Sigmoid colon (tissue), 7 donors: Measurements from ENCODE around the gene FAM3B. TPM values are rescaled to one million over a fixed set of nuclear protein-coding genes. Genes with fewer than 3 reads are reported as not detected.

ENCODE experiments used
- DNase-seq: peaks from one replicate; pipeline ENCODE4 v3.0.0-alpha.2; 2019
- H3K27ac ChIP-seq, 4 donors: fragments of 200-600 bp; sonication (generic); one replicate each; pipeline ENCODE4 v1.5.1; 2016 to 2019; ENCODE audit warnings: mild to moderate bottlenecking in 1 of 4
- H3K27me3 ChIP-seq, 3 donors: fragments of 200-600 bp; sonication (generic); one replicate each; pipeline ENCODE4 v1.5.1; 2019; ENCODE audit warnings: mild to moderate bottlenecking in 1 of 3
- H3K36me3 ChIP-seq, 4 donors: fragments of 200-600 bp; sonication (generic); one replicate each; pipeline ENCODE4 v1.5.1; 2016 to 2019
- H3K4me1 ChIP-seq, 4 donors: fragments of 200-600 bp; sonication (generic); one replicate each; pipeline ENCODE4 v1.5.1; 2017 to 2019
- H3K4me3 ChIP-seq, 4 donors: fragments of 200-600 bp; sonication (generic); one replicate each; pipeline ENCODE4 v1.5.1; 2017 to 2019; ENCODE audit warnings: mild to moderate bottlenecking in 2 of 4, moderate library complexity in 1 of 4
- H3K9me3 ChIP-seq, 4 donors: fragments of 200-600 bp in 3 of 4; sonication (generic) in 3 of 4; one replicate each; pipeline versions ENCODE4 v1.5.1 to v1.6.1; 2013 to 2019
- CTCF ChIP-seq, 4 experiments: fragments of 450-650 bp in 3 of 4; fragments of 200-600 bp in 1 of 4; IDR thresholded peaks; one replicate each; pipeline ENCODE4 v1.5.1; 2016 to 2019; ENCODE audit warnings: antibody characterized with exemption in 4 of 4, mild to moderate bottlenecking in 3 of 4, moderate library complexity in 2 of 4
- EP300 ChIP-seq, 4 donors: sonication (generic); formaldehyde crosslinking; IDR thresholded peaks; one replicate each; pipeline ENCODE4 v1.6.1; 2017; ENCODE audit warnings: antibody characterized with exemption in 4 of 4
- POLR2A ChIP-seq, 2 donors: fragments of 450-650 bp; IDR thresholded peaks; one replicate each; pipeline ENCODE4 v1.6.1; 2016; ENCODE audit warnings: antibody characterized with exemption in 2 of 2, mild to moderate bottlenecking in 2 of 2, moderate library complexity in 2 of 2
- POLR2AphosphoS5 ChIP-seq, 4 donors: sonication (generic); formaldehyde crosslinking; IDR thresholded peaks; one replicate each; pipeline ENCODE4 v1.6.1; 2017; ENCODE audit warnings: antibody characterized with exemption in 4 of 4
- WGBS, 2 donors: extraction: QIAGEN DNeasy Blood & Tissue Kit; methylation state at CpG; one replicate each; pipeline ENCODE4 v1.1.7; 2013; 5-methylcytosine and 5-hydroxymethylcytosine counted together
- intact Hi-C: fragments of 100-400 bp; cut with DNase I; formaldehyde crosslinking; loops from one replicate; pipeline ENCODE4 v1.15.1; 2023
- polyA plus RNA-seq, 3 donors: library from polyadenylated mRNA; stranded (reverse); fragments of 200-250 nt; gene quantifications; one replicate each; pipeline ENCODE4 v1.2.3, GENCODE V29; 2013
- total RNA-seq, 4 donors: library from RNA; depleted of rRNA; stranded (reverse); fragments of >200 nt; gene quantifications; one replicate each; pipeline ENCODE4 v1.1.0, GENCODE V29; 2016
- donor health status: healthy with polysubstance abuse.
- donor health status: Bipolar disorder and iron deficiency.
- donor health status: healthy.

Gene FAM3B
- total and polyA plus RNA-seq, 7 donors: 0.16 to 2.5 (median 1.4) TPM; not detected in 4

DNA sequence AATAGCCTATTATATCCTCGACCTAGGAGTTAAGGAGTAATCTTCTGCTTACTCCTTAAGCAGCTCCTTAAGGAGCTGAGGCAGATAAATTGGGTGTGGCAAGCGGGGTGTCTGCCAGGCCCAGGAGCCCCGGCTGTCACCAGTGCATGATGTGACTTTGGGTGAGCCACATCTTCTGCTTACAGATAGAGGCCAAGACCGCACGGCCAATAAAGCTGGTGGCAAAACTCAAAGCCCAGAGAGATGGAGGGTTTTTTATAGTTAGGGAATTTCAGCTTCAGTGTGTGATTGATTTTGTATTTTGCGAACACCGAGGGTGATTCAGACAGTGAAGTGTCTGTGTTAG lies 55.1 kb downstream of the FAM3B start:
- intact Hi-C loops: no loop called here
- DNase-seq: no peak
- WGBS, 2 donors: 91 to 93% methylated on average over 7 of the region's 7 CpGs

DNA sequence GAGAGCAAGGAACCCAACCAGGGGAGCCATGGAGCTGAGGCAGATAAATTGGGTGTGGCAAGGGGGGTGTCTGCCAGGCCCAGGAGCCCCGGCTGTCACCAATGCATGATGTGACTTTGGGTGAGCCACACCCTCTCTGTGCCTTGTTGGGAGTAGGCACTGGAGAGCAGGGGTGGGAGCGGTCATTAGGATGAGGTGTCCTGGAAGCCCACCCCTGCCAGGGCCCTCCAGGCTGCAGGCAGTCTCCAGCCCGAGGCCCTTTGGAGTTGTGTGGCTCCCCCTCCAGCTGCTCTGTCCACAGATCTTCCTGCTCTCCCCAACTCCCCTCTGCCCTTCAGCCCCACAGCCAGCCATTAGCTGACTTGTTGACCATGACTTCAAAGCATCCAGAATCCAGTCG lies 56.7 kb downstream of the FAM3B start:
- Histone ChIP-seq H3K9me3 (no peaks in the 10 kb centered on the region), H3K4me1 (peaks cover 0 to 13% (median 5%) of the 10 kb centered on the region in 4 donors), H3K27me3 (peaks cover 2 to 26% (median 8%) of the 10 kb centered on the region in 3 donors), H3K36me3 (no peaks in the 10 kb centered on the region), H3K27ac (no peak overlapping the region), H3K4me3 (no peak overlapping the region)
- intact Hi-C loops: no loop called here
- WGBS, 2 donors: 70 to 76% methylated on average over 4 of the region's 4 CpGs
- DNase-seq: no peak
- TF ChIP-seq POLR2A (IDR thresholded peaks at IDR 0.05): no peak
- TF ChIP-seq EP300 (IDR thresholded peaks at IDR 0.05): no peak
- no peak for TF ChIP-seq CTCF (IDR thresholded peaks at IDR 0.05)
- no peak for TF ChIP-seq POLR2AphosphoS5 (IDR thresholded peaks at IDR 0.05)

More for the DNA sequence above, 55.1 kb downstream of the FAM3B start:
- TF ChIP-seq POLR2AphosphoS5 (IDR thresholded peaks at IDR 0.05) (no peak), CTCF (IDR thresholded peaks at IDR 0.05) (no peak), EP300 (IDR thresholded peaks at IDR 0.05) (no peak), POLR2A (IDR thresholded peaks at IDR 0.05) (no peak)
- Histone ChIP-seq H3K4me1 (peaks cover 0 to 13% (median 5%) of the 10 kb centered on the region in 4 donors), H3K4me3 (no peak overlapping the region), H3K9me3 (no peaks in the 10 kb centered on the region), H3K27me3 (peaks cover 2 to 29% (median 8%) of the 10 kb centered on the region in 3 donors), H3K36me3 (no peaks in the 10 kb centered on the region), H3K27ac (no peak overlapping the region)

DNA sequence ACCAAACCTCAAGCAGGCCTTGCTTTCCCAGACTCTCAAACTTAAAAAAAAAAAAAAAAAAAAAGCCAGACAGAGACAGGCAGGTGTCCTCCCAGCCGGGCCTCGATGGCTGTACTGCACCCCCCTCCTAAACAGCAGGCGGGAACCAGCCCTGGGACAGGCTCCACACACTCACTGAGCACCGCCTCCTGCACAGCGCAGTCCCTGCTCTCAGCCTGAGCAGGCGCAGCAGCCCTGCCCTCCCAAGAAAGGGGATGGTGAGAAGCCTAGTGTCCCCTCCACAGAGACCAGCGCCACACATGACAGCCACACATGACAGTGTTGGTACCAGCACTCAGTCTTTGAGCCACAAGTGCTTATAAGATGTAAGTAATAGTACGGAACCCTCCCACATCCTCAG lies 57.2 kb downstream of the FAM3B start:
- H3K9me3 ChIP-seq: no peaks in the 10 kb centered on the region

DNA sequence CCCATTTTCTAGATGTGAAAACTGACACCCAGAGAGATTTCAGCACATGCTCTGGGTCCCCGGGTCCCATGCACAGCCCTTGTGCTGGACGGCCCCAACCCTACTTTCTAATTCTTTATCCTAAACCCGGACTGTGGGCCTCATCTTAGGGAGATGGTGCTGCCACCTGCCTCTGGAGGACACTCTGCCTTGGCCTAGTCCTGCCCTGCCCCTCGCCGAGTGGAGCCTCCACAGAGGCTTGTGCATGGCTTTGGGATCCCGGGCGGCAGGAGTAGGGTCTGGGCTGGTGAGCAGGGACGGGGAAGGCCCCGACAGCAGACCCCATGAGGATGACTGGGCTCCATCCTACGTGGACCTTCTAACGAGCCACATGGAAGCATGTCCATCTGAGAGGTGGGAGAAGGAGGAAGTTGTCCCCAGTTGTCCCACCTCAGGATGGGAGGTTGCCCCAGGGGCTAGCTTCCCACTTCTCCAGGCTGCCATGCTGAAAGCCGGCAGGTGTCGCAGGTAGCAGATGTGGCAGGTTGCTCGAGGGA lies 57.6 kb downstream of the FAM3B start:
- Histone ChIP-seq H3K36me3 (no peaks in the 10 kb centered on the region), H3K9me3 (no peaks in the 10 kb centered on the region), H3K4me3 (no peak overlapping the region), H3K27ac (no peak overlapping the region), H3K4me1 (peaks cover 0 to 8% (median 2%) of the 10 kb centered on the region in 4 donors), H3K27me3 (peaks cover 2 to 16% (median 7%) of the 10 kb centered on the region in 3 donors)
- 93 to 94% methylated on average over 14 of the region's 14 CpGs for WGBS, 2 donors
- peak; percentile 46 for DNase-seq
- intact Hi-C loops: no loop called here
- no peak for TF ChIP-seq POLR2AphosphoS5 (IDR thresholded peaks at IDR 0.05)
- no peak for TF ChIP-seq POLR2A (IDR thresholded peaks at IDR 0.05)
- TF ChIP-seq EP300 (IDR thresholded peaks at IDR 0.05): no peak
- TF ChIP-seq CTCF (IDR thresholded peaks at IDR 0.05): no peak

More for the DNA sequence above, 57.2 kb downstream of the FAM3B start:
- H3K27ac ChIP-seq: no peak overlapping the region
- intact Hi-C loops: no loop called here
- H3K27me3 ChIP-seq: peaks cover 2 to 21% (median 8%) of the 10 kb centered on the region in 3 donors
- TF ChIP-seq CTCF (IDR thresholded peaks at IDR 0.05) (no peak), POLR2AphosphoS5 (IDR thresholded peaks at IDR 0.05) (no peak), EP300 (IDR thresholded peaks at IDR 0.05) (no peak), POLR2A (IDR thresholded peaks at IDR 0.05) (no peak)
- 93% methylated on average over 8 of the region's 8 CpGs for WGBS, 2 donors
- DNase-seq: no peak
- no peaks in the 10 kb centered on the region for H3K36me3 ChIP-seq
- H3K4me1 ChIP-seq: peaks cover 0 to 10% (median 5%) of the 10 kb centered on the region in 4 donors
- no peak overlapping the region for H3K4me3 ChIP-seq
